Fibroblast of skin of back (primary cell): ENCODE measurements around the gene AKIP1.

Experiments
- DNase-seq: peaks from one replicate; pipeline ENCODE4 v3.0.0-alpha.2; 2013

Gene AKIP1

GRCh38 chr11:8961401-8961800, 50.4 kb downstream of the AKIP1 start:
- no peak for DNase-seq

GRCh38 chr11:8962841-8963240, 51.9 kb downstream of the AKIP1 start:
- DNase-seq = no peak

GRCh38 chr11:8963569-8964323, 52.8 kb downstream of the AKIP1 start:
- DNase-seq = no peak

GRCh38 chr11:8964324-8965320, 53.6 kb downstream of the AKIP1 start, which contains the start of gene TMEM9B:
TSS of gene TMEM9B (minus strand) at chr11:8964442. CDS start at chr11:8964313, 129 bp downstream.
- DNase-seq = peak; percentile 89

- DNase-seq = no peak
Observed at GRCh38 chr11:8967184-8967583, 56.2 kb downstream of the AKIP1 start.
